SK-N-SH treated with all-trans-retinoic acid at 6 μM for 48 hours (cell line): ENCODE measurements around the gene SERPINH1.

ENCODE experiments used
- ARNTL ChIP-seq: fragments of 450-650 bp; formaldehyde crosslinking; IDR thresholded peaks from 2 replicates; pipeline ENCODE4 v1.5.0; 2020; ENCODE audit warnings: low read depth, mild to moderate bottlenecking, moderate library complexity, borderline replicate concordance
- BACH2 ChIP-seq: fragments of 250-450 bp; sonication (Bioruptor Pico); IDR thresholded peaks from 2 replicates; pipeline ENCODE4 v1.9.0; 2021; ENCODE audit warnings: mild to moderate bottlenecking, borderline replicate concordance
- CREB5 ChIP-seq: fragments of 250-450 bp; sonication (Bioruptor Pico); IDR thresholded peaks from 2 replicates; pipeline ENCODE4 v1.5.1; 2020; ENCODE audit warnings: low read depth, mild to moderate bottlenecking, moderate library complexity
- CSDC2 ChIP-seq: fragments of 250-450 bp; sonication (Bioruptor Pico); IDR thresholded peaks from 2 replicates; pipeline ENCODE4 v1.5.0; 2020; ENCODE audit warnings: mild to moderate bottlenecking, moderate library complexity
- ESRRG ChIP-seq: fragments of 250-450 bp; sonication (Bioruptor Pico); IDR thresholded peaks from 2 replicates; pipeline ENCODE4 v1.6.1; 2021; ENCODE audit warnings: mild to moderate bottlenecking
- PATZ1 ChIP-seq: fragments of 250-450 bp; sonication (Bioruptor Pico); IDR thresholded peaks from 2 replicates; pipeline ENCODE4 v1.8.0; 2020; ENCODE audit warnings: mild to moderate bottlenecking, moderate library complexity, borderline replicate concordance
- SNAI2 ChIP-seq: fragments of 250-450 bp; sonication (Bioruptor Pico); IDR thresholded peaks from 2 replicates; pipeline ENCODE4 v1.5.0; 2020; ENCODE audit warnings: mild to moderate bottlenecking, moderate library complexity
- ZFP3 ChIP-seq: fragments of 250-450 bp; sonication (Bioruptor Pico); IDR thresholded peaks from 2 replicates; pipeline ENCODE4 v1.5.0; 2020; ENCODE audit warnings: mild to moderate bottlenecking, moderate library complexity
- ZNF8 ChIP-seq: fragments of 450-650 bp; formaldehyde crosslinking; IDR thresholded peaks from 2 replicates; pipeline ENCODE4 v1.5.0; 2020; ENCODE audit warnings: mild to moderate bottlenecking, moderate library complexity

- TF ChIP-seq ARNTL (CRISPR knock-in tag) = no peak
- no peak for TF ChIP-seq BACH2 (CRISPR knock-in tag)
- TF ChIP-seq ZFP3 = no peak
- TF ChIP-seq CSDC2 (CRISPR knock-in tag) = no peak
- no peak for TF ChIP-seq CREB5 (CRISPR knock-in tag)
- no peak for TF ChIP-seq PATZ1 (CRISPR knock-in tag)
- TF ChIP-seq ZNF8 (CRISPR knock-in tag) = no peak
- TF ChIP-seq ESRRG (CRISPR knock-in tag) = no peak
- no peak for TF ChIP-seq SNAI2 (CRISPR knock-in tag)
Observed at GRCh38 chr11:75563978-75564552, 2.0 kb downstream of the SERPINH1 start.
